Effector CD4-positive, alpha-beta T cell (primary cell): ENCODE measurements around the gene ZFHX3.

ENCODE experiments used
- DNase-seq: peaks from one replicate; pipeline ENCODE4 v3.0.0-alpha.2; 2020

ZFHX3 gene

DNA sequence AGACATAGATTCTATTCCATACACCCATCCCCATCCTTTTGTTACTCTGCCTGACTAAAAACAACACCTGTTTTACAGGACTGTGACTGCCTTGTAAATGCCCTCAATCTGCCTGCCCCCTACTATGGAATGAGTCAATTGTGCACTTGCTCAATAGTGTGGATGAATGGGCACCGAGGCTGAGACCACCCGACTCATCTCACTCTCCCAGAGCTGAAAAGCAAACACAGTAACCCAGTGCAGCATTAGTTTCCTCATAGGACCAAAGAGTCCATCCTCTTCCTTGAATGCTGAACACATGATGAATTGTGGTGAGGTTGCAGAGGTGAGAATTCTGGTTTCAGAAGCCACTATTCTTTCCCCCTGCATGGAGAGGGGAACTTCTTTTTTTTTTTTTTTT, 233.7 kb downstream of the ZFHX3 start:
- DNase-seq: no peak

- no peak for DNase-seq
Observed at GRCh38 chr16:72812672-72813071, 235.3 kb downstream of the ZFHX3 start.

GRCh38 chr16:72811876-72812275, 236.1 kb downstream of the ZFHX3 start:
- no peak for DNase-seq

- no peak for DNase-seq
Observed at GRCh38 chr16:72811188-72811720, 236.7 kb downstream of the ZFHX3 start.

DNA sequence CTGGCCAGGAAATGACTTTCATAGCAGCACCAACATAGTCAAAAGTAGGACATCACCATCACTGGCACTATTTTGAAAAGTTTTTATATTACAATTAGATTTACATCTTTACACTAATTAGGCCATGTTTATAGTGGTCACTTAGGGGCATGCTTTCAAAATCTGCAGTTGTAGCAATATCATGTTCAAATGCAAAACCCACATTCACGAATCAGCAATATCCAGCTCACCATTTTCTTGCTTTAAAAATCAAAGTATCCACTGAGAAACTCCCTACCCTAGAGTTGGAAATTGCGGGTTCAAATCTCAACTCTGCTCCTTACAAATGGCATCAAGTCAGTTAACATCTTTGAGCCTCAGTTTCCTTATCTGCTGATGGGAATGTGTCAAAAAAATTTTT, 237.4 kb downstream of the ZFHX3 start:
- DNase-seq: no peak

- DNase-seq: no peak
Observed at GRCh38 chr16:72809446-72809845, 238.5 kb downstream of the ZFHX3 start.

DNA sequence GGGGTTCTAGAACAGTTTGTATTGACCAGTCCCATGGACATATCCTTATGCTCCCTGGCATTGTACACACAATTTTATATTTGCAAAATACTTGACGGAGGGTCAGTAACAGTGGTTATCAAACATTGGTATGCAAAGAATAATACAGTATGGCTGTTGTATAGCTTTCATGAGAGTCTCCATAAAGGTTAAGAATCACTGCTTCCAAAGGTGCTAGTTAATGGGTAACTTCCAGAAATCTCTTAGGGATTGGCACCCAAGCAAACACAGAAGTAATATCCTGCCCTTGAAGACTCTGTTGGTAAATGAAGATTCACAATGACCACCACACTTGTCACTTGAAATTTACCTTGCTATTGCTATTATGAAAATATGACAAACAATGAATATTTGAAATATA, 239.2 kb downstream of the ZFHX3 start:
- DNase-seq: no peak

GRCh38 chr16:72807245-72807644, 240.7 kb downstream of the ZFHX3 start:
- DNase-seq: no peak

GRCh38 chr16:72805486-72805885, 242.4 kb downstream of the ZFHX3 start:
- DNase-seq: no peak

GRCh38 chr16:72800524-72801161, 247.3 kb downstream of the ZFHX3 start:
- no peak for DNase-seq

- no peak for DNase-seq
Observed at GRCh38 chr16:72798264-72798663, 249.7 kb downstream of the ZFHX3 start.

GRCh38 chr16:72797621-72798020, 250.3 kb downstream of the ZFHX3 start:
- DNase-seq: no peak

GRCh38 chr16:72796222-72796621, 251.7 kb downstream of the ZFHX3 start:
- DNase-seq: no peak

- no peak for DNase-seq
Observed at GRCh38 chr16:72794986-72795385, 252.9 kb downstream of the ZFHX3 start.

DNA sequence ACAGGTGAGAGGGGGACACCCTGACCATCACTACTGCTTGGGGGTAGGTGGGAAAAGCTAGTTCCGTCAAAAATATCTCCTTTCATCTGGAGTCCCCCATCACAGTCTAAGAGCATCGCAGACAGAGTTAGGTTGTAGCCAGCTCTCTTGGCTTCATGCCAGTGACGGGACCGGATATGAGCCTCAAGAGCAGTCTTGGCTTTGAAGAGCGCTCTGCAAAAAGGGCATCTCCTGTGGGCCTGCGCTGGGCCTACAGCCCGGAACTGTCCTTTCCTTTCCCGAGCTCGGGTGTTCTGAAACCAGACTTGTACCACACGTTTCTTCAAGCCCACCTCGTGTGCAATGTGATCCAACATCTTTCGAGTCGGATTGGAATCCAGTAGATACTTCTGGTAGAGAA, 253.6 kb downstream of the ZFHX3 start:
- DNase-seq: no peak

DNA sequence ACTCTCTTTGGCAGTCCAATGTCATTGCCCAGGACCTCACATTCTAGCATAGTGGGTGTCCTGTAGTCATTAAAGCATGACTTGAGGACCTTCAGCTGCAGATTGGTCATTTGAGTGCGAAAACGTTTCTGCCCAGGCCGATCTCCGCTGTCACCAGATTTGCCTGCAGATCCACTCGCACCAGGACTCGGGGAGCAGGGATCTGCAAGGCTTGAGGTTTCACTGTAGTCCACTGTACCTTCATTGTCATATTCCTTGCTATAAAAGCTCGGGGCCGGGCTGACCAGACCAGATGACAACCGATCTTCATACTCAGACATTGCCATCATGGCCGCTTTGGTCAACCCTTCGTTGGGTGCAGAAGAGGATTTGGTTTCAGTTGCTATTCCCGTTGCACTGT, 254.2 kb downstream of the ZFHX3 start:
- no peak for DNase-seq

GRCh38 chr16:72793017-72793416, 254.9 kb downstream of the ZFHX3 start:
- DNase-seq: no peak

- DNase-seq: no peak
Observed at GRCh38 chr16:72791786-72792185, 256.1 kb downstream of the ZFHX3 start.

DNA sequence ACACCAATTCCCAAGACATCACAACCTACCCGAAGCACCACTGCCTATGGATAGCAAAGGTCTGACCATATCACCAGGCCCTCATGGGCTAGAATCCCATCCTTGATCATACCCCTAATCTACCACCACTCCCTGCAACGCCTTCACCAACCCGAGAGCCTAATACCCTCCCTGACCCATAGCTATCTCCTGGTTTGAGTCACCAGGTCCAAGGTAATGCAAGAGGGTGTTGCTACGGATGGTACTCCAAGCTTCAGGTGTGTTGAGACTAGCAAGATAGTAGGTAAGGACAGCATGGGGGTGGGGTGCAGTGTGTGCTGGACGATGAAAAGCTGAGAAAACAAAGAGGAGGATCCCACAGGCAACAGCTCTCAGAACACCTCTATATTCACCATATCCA, 258.0 kb downstream of the ZFHX3 start:
- no peak for DNase-seq

DNA sequence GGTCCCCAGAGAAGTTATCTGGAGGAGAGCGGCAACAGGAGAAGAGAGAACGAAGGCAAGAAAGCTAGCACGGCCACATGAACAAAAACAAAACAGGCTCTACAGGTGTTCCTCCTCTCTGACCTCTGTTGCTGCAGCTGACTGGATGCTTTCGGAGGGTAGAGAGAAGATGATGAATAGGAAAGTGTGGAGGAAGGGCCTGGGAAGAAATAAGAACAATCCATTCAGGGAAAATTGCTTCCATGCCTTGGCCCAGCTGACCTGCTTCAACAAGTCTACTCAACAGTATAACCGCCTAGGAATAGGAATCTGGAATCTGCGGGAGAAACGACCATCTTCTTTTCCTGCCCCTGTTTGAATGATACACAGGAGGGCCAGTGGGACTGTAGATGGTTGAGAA, 258.5 kb downstream of the ZFHX3 start:
- DNase-seq: no peak

DNA sequence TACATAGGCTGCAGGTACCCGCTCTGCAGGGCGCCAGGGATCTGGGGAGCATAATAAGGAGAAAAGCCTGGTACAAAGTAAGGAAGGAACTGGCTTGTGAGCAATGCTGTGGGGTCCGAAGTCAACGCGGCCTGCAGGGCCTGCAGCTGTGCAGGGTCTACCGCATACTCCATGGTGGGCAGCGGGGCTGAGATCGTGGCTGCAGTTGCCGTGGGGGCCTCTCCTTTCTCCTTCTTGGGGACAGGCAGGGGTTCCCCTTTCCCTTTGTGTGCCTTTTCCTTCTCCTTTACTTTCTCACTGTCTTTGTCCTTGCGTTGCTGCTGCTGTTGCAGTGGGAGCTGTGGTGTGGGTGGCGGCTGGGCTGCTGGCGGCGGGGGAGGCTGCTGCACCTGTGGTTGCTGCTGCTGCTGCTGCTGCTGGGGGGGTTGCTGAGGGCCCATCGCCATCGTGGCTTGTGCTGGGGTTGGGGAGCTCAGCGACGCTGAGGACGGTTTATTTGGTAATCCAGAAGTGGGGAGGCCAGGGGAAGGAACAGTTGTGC, 259.6 kb downstream of the ZFHX3 start:
- DNase-seq: no peak

DNA sequence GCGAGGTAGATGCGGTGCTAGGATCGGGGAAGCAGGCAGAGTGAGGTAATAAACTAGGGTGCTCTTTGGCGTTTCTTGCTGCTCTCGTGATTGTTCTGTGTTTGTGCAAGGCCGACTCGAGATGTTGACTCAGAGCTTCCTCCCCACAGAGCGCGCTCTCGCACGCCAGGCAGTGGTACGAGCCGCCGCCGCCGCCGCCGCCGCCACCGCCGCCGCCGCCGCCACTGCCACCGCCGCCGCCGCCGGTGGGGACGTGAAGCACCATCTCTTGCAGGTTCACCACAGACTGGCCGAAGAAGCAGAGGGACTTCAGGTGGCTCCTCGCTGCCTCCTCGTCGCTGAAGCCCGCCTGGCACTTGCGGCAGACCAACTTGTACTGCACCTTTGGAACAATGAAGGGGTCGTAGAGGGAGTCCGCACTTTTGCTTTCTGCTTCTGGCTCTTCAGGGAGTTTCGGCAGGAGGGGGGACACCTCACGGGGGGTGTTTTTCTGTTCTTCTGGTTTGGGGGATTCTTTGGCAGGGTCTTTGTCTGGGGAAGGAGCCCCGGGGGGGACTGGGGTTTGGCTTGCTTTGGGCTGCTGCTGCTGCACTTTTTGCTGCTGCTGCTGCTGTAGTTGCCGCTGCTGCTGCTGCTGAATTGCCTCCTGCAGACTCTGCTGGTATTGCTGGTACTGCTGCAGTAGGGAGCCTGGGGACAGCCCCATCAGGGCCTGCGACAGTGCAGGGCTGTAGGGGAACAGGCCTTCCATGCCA, 260.2 kb downstream of the ZFHX3 start:
- DNase-seq: peak; percentile 17

DNA sequence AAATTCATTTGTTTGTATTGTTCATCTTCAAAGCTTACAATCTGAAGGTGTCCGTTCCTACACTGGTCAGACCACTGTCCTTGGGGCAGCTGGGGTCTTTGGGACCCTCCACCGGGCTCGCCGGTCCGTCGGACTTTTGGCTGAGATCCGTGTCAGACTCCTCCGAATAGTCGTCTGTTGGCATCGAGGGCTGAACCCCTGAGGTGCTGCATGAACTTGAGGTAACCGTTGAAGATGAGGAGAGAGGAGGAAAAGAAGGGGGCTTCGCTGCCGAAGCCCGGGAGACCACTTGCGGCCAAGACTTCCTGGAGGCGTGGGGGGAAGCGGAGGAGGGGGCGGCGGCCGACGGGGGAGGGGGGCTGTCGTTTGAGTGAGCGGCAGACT, 260.8 kb downstream of the ZFHX3 start:
- no peak for DNase-seq

DNA sequence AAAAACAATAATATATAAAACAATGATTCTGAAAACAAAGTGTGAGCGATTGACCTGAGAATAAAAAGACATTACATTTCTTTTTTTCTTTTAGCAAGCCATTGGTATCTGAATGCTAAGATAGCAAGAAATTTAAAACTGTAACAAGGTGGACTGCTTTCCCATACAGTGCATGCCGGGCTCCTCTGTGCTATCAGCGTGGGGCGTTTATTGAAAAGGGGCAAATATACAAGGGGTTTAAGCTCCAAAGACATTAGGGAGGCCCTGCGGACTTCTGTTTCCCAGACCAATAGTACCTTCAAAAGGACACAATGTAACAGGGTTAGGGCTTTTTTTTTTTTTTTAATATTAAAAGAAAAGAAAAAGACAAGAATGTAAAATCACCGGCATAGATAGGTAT, 261.3 kb downstream of the ZFHX3 start:
- no peak for DNase-seq
